HEK293T (cell line): ENCODE results near the gene DSN1.

Experiments
- ARNT ChIP-seq: fragments of 450-650 bp; IDR thresholded peaks from 2 replicates; pipeline ENCODE4 v1.6.1; 2017; ENCODE audit warnings: mild to moderate bottlenecking
- BHLHE40 ChIP-seq: fragments of 450-650 bp; IDR thresholded peaks from 2 replicates; pipeline ENCODE4 v1.6.1; 2016; ENCODE audit warnings: mild to moderate bottlenecking, moderate library complexity, borderline replicate concordance
- ELF4 ChIP-seq: fragments of 450-650 bp; IDR thresholded peaks from 2 replicates; pipeline ENCODE4 v1.6.1; 2017; ENCODE audit warnings: antibody characterized with exemption
- FOXA1 ChIP-seq: fragments of 450-650 bp; IDR thresholded peaks from 2 replicates; pipeline ENCODE4 v1.6.1; 2016; ENCODE audit warnings: mild to moderate bottlenecking
- FOXK2 ChIP-seq: fragments of 450-650 bp; IDR thresholded peaks from 2 replicates; pipeline ENCODE4 v1.6.1; 2016; ENCODE audit warnings: mild to moderate bottlenecking
- FOXM1 ChIP-seq: fragments of 450-650 bp; IDR thresholded peaks from 2 replicates; pipeline ENCODE4 v1.6.1; 2017; ENCODE audit warnings: mild to moderate bottlenecking, borderline replicate concordance
- HDGF ChIP-seq: fragments of 450-650 bp; IDR thresholded peaks from 2 replicates; pipeline ENCODE4 v1.6.1; 2017; ENCODE audit warnings: antibody characterized with exemption, borderline replicate concordance
- NFRKB ChIP-seq: fragments of 450-650 bp; IDR thresholded peaks from 2 replicates; pipeline ENCODE4 v1.6.1; 2016; ENCODE audit warnings: mild to moderate bottlenecking, moderate library complexity
- SP1 ChIP-seq: fragments of 450-650 bp; IDR thresholded peaks from 2 replicates; pipeline ENCODE4 v1.6.1; 2017
- SUZ12 ChIP-seq: fragments of 450-650 bp; IDR thresholded peaks from 2 replicates; pipeline ENCODE4 v1.6.1; 2016; ENCODE audit warnings: mild to moderate bottlenecking
- TARDBP ChIP-seq: fragments of 450-650 bp; IDR thresholded peaks from 2 replicates; pipeline ENCODE4 v1.6.1; 2016
- ZNF384 ChIP-seq: fragments of 450-650 bp; IDR thresholded peaks from 2 replicates; pipeline ENCODE4 v1.6.1; 2016
- TF ChIP-seq, protein P1 (sequence below): fragments of 450-650 bp; IDR thresholded peaks from 2 replicates; pipeline ENCODE4 v1.6.1; 2016

DNA sequence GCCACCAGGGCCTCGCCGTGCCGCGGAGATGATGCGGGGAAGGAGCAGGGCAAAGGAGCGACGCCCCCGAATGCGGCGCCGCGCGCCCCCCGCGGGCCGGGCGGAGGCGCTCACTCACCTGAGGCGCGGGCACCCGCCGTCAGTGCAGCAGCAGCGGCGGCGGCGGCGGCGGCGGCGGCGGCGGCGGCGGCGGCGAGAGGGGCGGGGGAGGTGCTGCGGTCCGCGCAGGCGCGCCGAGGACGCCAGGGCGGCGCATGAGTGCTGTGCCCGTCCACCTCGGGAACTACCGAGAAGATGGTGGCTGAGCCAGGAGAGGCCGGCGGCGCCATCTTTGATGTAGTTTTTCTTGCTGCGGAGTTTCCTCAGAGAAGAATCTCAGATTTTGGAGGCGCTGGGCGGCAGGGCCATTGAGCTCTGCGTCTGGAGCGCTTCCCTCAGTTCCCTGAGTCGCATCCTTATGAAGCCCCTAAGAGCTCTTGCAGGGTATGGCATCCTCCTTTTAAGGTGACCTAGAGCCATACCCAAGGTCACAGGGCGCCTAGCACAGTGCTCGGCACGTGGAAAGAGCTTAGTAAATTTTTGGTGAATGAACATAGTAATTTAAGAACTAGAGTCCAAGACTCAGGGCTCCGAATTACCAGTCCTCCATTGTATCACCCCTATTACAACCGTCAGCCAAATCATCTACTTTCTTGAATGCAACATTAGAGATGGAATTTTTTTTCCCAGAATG is 27.5 kb downstream of the DSN1 start, which contains the start of gene NDRG3:
- TF ChIP-seq ZNF384 (no peak), FOXM1 (no peak), SUZ12 (no peak), NFRKB (no peak), HDGF (no peak), BHLHE40 (no peak), TARDBP (no peak), ARNT (no peak), SP1 (no peak), FOXK2 (no peak), FOXA1 (no peak), ELF4 (no peak)
- TF ChIP-seq, protein P1, sequence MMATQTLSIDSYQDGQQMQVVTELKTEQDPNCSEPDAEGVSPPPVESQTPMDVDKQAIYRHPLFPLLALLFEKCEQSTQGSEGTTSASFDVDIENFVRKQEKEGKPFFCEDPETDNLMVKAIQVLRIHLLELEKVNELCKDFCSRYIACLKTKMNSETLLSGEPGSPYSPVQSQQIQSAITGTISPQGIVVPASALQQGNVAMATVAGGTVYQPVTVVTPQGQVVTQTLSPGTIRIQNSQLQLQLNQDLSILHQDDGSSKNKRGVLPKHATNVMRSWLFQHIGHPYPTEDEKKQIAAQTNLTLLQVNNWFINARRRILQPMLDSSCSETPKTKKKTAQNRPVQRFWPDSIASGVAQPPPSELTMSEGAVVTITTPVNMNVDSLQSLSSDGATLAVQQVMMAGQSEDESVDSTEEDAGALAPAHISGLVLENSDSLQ: no peak
